ENCODE results near the gene SPATA6L.

SPATA6L gene

DNA sequence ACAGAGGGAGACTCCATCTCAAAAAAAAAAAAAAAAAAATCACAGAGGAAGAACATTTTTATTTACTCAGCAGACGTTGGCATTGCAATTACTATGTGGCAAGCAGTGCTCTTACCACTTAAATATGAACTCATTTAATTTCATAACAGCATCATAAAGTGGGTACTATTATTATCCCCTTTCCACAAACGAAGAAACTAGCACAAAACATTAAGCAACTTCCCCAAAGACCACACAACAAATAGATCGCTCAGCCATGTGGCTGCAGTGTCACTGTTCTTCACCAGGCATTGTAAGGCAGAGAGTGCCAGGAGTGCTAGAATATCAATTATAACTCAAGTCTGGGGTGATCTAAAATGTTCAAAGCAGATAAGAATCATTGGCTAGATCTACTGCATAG, 74.0 kb downstream of the SPATA6L start:
- intact Hi-C loops (cut with DNase I; ENCODE audit: low total_unique reads), result no loop called here
- TF ChIP-seq, protein P1, sequence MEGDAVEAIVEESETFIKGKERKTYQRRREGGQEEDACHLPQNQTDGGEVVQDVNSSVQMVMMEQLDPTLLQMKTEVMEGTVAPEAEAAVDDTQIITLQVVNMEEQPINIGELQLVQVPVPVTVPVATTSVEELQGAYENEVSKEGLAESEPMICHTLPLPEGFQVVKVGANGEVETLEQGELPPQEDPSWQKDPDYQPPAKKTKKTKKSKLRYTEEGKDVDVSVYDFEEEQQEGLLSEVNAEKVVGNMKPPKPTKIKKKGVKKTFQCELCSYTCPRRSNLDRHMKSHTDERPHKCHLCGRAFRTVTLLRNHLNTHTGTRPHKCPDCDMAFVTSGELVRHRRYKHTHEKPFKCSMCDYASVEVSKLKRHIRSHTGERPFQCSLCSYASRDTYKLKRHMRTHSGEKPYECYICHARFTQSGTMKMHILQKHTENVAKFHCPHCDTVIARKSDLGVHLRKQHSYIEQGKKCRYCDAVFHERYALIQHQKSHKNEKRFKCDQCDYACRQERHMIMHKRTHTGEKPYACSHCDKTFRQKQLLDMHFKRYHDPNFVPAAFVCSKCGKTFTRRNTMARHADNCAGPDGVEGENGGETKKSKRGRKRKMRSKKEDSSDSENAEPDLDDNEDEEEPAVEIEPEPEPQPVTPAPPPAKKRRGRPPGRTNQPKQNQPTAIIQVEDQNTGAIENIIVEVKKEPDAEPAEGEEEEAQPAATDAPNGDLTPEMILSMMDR (IDR thresholded peaks at IDR 0.05), result no peak
- peaks cover 0 to 16% (median 6%) of the 10 kb centered on the region in 4 donors for H3K4me1 ChIP-seq
- no peak for DNase-seq
- no peak overlapping the region for H3K4me3 ChIP-seq
- no peaks in the 10 kb centered on the region for H3K9me3 ChIP-seq
- no peaks in the 10 kb centered on the region for H3K36me3 ChIP-seq
- no peak overlapping the region for H3K27ac ChIP-seq
- H3K27me3 ChIP-seq, result no peaks in the 10 kb centered on the region

DNA sequence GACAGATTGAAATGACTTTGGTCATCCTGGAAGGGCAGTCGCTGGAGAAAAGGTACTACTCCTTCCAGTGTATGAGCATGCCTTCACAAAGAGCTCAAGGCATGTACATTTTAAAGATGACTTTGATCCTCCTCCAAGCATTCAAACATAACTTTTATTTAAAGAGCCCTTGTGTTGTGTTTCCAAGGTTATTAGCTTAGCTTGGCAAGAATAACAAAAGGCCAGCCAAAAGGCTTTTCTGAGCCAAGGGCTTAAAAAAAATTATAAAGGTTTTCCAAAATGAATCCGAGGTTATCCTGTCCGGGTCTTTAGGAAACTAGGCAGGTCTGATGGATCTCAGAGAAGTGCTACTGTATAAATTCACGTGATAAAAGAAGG, 75.2 kb downstream of the SPATA6L start:
- no peaks in the 10 kb centered on the region for H3K9me3 ChIP-seq
- H3K36me3 ChIP-seq, result no peaks in the 10 kb centered on the region
- H3K27me3 ChIP-seq, result no peaks in the 10 kb centered on the region
- no peak overlapping the region for H3K4me3 ChIP-seq
- intact Hi-C loops (cut with DNase I; ENCODE audit: low total_unique reads), result no loop called here
- H3K4me1 ChIP-seq, result peaks cover 0 to 8% (median 4%) of the 10 kb centered on the region in 4 donors
- TF ChIP-seq, protein P1 (IDR thresholded peaks at IDR 0.05), result no peak
- no peak for DNase-seq
- no peak overlapping the region for H3K27ac ChIP-seq

DNA sequence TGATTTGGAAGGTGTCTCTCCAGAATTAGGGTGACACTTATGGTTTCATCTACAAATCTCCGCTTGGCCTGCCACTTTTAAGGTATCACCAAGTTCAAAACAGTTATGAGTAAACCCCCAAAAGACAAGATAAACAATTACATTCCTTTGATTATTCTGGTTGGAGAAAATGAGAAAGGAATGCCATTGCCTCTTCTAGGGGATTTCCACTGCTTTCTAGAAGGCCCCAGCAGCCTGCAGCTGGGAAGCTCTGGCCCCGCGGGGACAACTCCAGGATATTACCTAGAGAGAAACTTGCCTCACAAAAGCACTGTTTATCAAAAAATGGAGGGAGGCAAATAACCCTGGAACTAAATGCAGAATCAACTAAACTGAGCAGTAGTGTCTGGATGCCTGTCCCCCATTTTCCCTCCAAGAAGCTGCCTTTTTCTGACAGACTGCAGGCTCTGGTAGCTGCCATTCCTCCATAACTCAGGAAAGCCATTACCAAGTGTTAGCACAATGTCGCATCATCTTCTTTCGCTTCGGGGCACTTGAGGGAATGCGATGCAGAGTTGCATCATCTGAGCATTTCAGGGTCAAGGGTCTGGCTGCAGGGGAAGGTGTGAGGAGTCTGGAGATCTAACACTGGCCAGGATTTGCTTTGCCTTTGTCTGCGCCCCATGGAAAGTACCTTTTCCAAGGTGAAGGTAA, 75.7 kb downstream of the SPATA6L start:
- Histone ChIP-seq H3K9me3 (no peaks in the 10 kb centered on the region), H3K27ac (no peak overlapping the region), H3K4me1 (peaks cover 0 to 6% (median 2%) of the 10 kb centered on the region in 4 donors), H3K4me3 (no peak overlapping the region), H3K27me3 (no peaks in the 10 kb centered on the region), H3K36me3 (peaks cover 0 to under 1% (median 0%) of the 10 kb centered on the region in 3 donors)
- intact Hi-C loops (cut with DNase I; ENCODE audit: low total_unique reads), result no loop called here
- no peak for DNase-seq
- TF ChIP-seq, protein P1 (IDR thresholded peaks at IDR 0.05), result no peak

DNA sequence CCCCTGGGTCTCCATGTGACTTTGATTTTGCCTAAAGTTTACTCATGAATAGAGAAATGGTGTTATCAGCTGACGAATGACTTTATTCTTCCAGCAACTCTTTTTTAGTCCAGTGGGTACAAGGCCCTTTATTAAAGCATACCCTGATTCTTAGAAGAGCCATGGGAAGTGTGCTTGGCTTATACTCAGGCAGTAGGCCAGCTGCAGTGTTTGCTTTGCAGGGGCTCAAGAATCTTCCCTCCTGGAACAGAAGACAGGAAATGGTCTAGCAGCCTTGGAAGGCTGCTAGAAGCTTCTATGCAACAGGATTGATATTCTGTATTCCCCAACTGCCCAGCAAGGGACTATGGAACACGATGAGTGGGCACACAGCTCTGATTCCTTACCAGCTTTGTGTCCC, 77.6 kb downstream of the SPATA6L start:
- no peaks in the 10 kb centered on the region for H3K9me3 ChIP-seq
- no peak for DNase-seq
- no peak overlapping the region for H3K27ac ChIP-seq
- H3K4me3 ChIP-seq, result no peak overlapping the region
- no peaks in the 10 kb centered on the region for H3K27me3 ChIP-seq
- peaks cover 6 to 19% (median 10%) of the 10 kb centered on the region in 3 donors for H3K36me3 ChIP-seq
- intact Hi-C loops (cut with DNase I; ENCODE audit: low total_unique reads), result no loop called here
- H3K4me1 ChIP-seq, result peaks cover 0 to 6% (median 2%) of the 10 kb centered on the region in 4 donors
- TF ChIP-seq, protein P1 (IDR thresholded peaks at IDR 0.05), result no peak

DNA sequence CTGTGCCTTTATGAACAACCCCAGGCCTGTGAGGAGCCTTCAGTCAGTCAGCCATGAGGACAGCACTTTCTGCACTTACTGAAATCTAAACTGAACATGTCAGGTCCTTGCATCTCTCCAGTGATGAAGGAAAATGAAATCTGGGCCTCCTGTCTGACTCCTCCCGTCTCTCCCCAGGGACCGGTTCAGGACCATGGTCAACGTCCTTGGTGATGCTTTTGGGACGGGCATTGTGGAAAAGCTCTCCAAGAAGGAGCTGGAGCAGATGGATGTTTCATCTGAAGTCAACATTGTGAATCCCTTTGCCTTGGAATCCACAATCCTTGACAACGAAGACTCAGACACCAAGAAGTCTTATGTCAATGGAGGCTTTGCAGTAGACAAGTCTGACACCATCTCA, 81.1 kb downstream of the SPATA6L start:
- Histone ChIP-seq H3K36me3 (peaks cover 6 to 29% (median 10%) of the 10 kb centered on the region in 3 donors), H3K9me3 (no peaks in the 10 kb centered on the region), H3K27me3 (no peaks in the 10 kb centered on the region), H3K27ac (no peak overlapping the region), H3K4me1 (peaks cover 0 to 12% (median 0%) of the 10 kb centered on the region in 4 donors), H3K4me3 (no peak overlapping the region)
- no peak for DNase-seq
- intact Hi-C loops (cut with DNase I; ENCODE audit: low total_unique reads), result no loop called here
- TF ChIP-seq, protein P1 (IDR thresholded peaks at IDR 0.05), result no peak
